AG04450 (cell line): ENCODE data around the gene SGK2. TPM values are rescaled to one million over a fixed set of nuclear protein-coding genes. Genes with fewer than 3 reads are reported as not detected.

ENCODE experiments used
- CTCF ChIA-PET: fragments of 300-600, 350-600 bp; formaldehyde crosslinking; extraction: SDS; loops from one replicate; lab custom pipeline; 2022; ENCODE audit warnings: antibody characterized with exemption, inconsistent platforms; lab: Charles Lee
- POLR2A ChIA-PET: fragments of 350-600 bp; formaldehyde crosslinking; extraction: SDS; loops from one replicate; lab custom pipeline; 2021; ENCODE audit warnings: antibody characterized with exemption, inconsistent platforms; lab: Yijun Ruan, JAX
- DNase-seq: peaks from one replicate; pipeline ENCODE4 v3.0.0-alpha.2; 2011; ENCODE audit warnings: low read depth, low spot score
- H3K27ac ChIP-seq: one replicate; pipeline ENCODE4 v1.5.1; 2012; ENCODE audit warnings: low read depth, low read length, control low read depth
- H3K27me3 ChIP-seq: one replicate; pipeline ENCODE4 v1.6.0; 2012; ENCODE audit warnings: low read length; ENCODE audit not compliant: control insufficient read depth, insufficient read depth
- H3K4me3 ChIP-seq: 2 replicates; pipeline ENCODE4 v1.5.1; 2011; ENCODE audit warnings: mild to moderate bottlenecking, low read depth, low read length, control low read depth
- H3K9me3 ChIP-seq: 2 replicates; pipeline ENCODE4 v1.5.1; 2012; ENCODE audit warnings: low read length; ENCODE audit not compliant: control insufficient read depth, insufficient read depth
- CTCF ChIP-seq: IDR thresholded peaks from 2 replicates; pipeline ENCODE4 v1.5.1; 2011; ENCODE audit warnings: low read depth, low read length, control low read depth, inconsistent platforms
- polyA plus RNA-seq: library from polyadenylated mRNA; depleted of rRNA; stranded (reverse); fragments of >200 nt; gene quantifications from 2 replicates; pipeline ENCODE4 v1.2.3, GENCODE V29; 2011

The SGK2 gene
- polyA plus RNA-seq, 1 experiment: 0.12 TPM

GRCh38 chr20:43559147-43559987, 540 bp downstream of the SGK2 start:
- no peaks in the 10 kb centered on the region for H3K27me3 ChIP-seq
- no peak for TF ChIP-seq CTCF
- H3K27ac ChIP-seq: no peak overlapping the region
- no peak for DNase-seq
- no peak overlapping the region for H3K4me3 ChIP-seq
- POLR2A ChIA-PET: interaction anchor here (0.6 kb wide), 2 partner anchors 8 to 68 kb away, joined by 3 to 9 read pairs; no protein-coding TSS in a partner anchor
- no peaks in the 10 kb centered on the region for H3K9me3 ChIP-seq
- CTCF ChIA-PET: interaction anchor here (0.6 to 2.0 kb wide), 2 partner anchors 21 to 23 kb away, joined by 3 to 8 read pairs; no protein-coding TSS in a partner anchor

GRCh38 chr20:43560974-43561373, 2.1 kb downstream of the SGK2 start:
- DNase-seq: no peak
- Histone ChIP-seq H3K4me3 (no peak overlapping the region), H3K27ac (no peak overlapping the region), H3K27me3 (no peaks in the 10 kb centered on the region), H3K9me3 (no peaks in the 10 kb centered on the region)
- no peak for TF ChIP-seq CTCF
- POLR2A ChIA-PET: no interaction called here
- CTCF ChIA-PET: no interaction called here

- TF ChIP-seq CTCF: no peak
- H3K9me3 ChIP-seq: no peaks in the 10 kb centered on the region
- H3K27ac ChIP-seq: no peak overlapping the region
- H3K4me3 ChIP-seq: no peak overlapping the region
- peaks cover 2% of the 10 kb centered on the region for H3K27me3 ChIP-seq
- no peak for DNase-seq
- CTCF ChIA-PET: interaction anchor here (2.4 kb wide), 1 partner anchor 25 kb away, joined by 9 read pairs; no protein-coding TSS in a partner anchor
- POLR2A ChIA-PET: no interaction called here
These were observed 4.6 kb downstream of the SGK2 start for GRCh38 chr20:43563429-43563828.

GRCh38 chr20:43563991-43564390, 5.2 kb downstream of the SGK2 start:
- Histone ChIP-seq H3K4me3 (no peak overlapping the region), H3K9me3 (no peaks in the 10 kb centered on the region), H3K27me3 (peaks cover 2% of the 10 kb centered on the region), H3K27ac (no peak overlapping the region)
- no peak for DNase-seq
- ChIA-PET CTCF (interaction anchor here (2.4 kb wide), 1 partner anchor 26 kb away, joined by 9 read pairs; no protein-coding TSS in a partner anchor), POLR2A (no interaction called here)
- no peak for TF ChIP-seq CTCF

GRCh38 chr20:43564455-43564854, 5.6 kb downstream of the SGK2 start:
- Histone ChIP-seq H3K4me3 (no peak overlapping the region), H3K27me3 (peaks cover 2% of the 10 kb centered on the region), H3K27ac (no peak overlapping the region), H3K9me3 (no peaks in the 10 kb centered on the region)
- no peak for DNase-seq
- no peak for TF ChIP-seq CTCF
- CTCF ChIA-PET: no interaction called here
- POLR2A ChIA-PET: no interaction called here
